ENCODE results near the gene PARP6.

The PARP6 gene

GRCh38 chr15:72198356-72199204, 73.8 kb downstream of the PARP6 start:
- DNase-seq, result no peak

- DNase-seq, result peak; percentile 43
Measured at GRCh38 chr15:72197460-72198355, 74.6 kb downstream of the PARP6 start, which contains the start of gene GRAMD2A. GRAMD2A (minus strand) TSS chr15:72197787.

GRCh38 chr15:72197041-72197459, 75.3 kb downstream of the PARP6 start:
- no peak for DNase-seq

GRCh38 chr15:72196409-72197040, 75.8 kb downstream of the PARP6 start:
- no peak for DNase-seq

- no peak for DNase-seq
Measured at GRCh38 chr15:72195101-72195511, 77.2 kb downstream of the PARP6 start.

- DNase-seq, result no peak
Measured at GRCh38 chr15:72193836-72194396, 78.4 kb downstream of the PARP6 start.

- DNase-seq, result no peak
Measured at GRCh38 chr15:72192416-72192815, 79.9 kb downstream of the PARP6 start.

Measured in fibroblast of skin of abdomen (primary cell).